GM21526 (cell line): ENCODE data around the gene DHRS7.

Experiments used
- ATAC-seq: cut with Tn5 transposase; IDR thresholded peaks from one replicate; pipeline ENCODE4 v1.9.1; 2021; ENCODE audit warnings: moderate library complexity; ENCODE audit not compliant: unreplicated experiment, low FRiP score

Gene DHRS7, protein sequence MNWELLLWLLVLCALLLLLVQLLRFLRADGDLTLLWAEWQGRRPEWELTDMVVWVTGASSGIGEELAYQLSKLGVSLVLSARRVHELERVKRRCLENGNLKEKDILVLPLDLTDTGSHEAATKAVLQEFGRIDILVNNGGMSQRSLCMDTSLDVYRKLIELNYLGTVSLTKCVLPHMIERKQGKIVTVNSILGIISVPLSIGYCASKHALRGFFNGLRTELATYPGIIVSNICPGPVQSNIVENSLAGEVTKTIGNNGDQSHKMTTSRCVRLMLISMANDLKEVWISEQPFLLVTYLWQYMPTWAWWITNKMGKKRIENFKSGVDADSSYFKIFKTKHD

DNA sequence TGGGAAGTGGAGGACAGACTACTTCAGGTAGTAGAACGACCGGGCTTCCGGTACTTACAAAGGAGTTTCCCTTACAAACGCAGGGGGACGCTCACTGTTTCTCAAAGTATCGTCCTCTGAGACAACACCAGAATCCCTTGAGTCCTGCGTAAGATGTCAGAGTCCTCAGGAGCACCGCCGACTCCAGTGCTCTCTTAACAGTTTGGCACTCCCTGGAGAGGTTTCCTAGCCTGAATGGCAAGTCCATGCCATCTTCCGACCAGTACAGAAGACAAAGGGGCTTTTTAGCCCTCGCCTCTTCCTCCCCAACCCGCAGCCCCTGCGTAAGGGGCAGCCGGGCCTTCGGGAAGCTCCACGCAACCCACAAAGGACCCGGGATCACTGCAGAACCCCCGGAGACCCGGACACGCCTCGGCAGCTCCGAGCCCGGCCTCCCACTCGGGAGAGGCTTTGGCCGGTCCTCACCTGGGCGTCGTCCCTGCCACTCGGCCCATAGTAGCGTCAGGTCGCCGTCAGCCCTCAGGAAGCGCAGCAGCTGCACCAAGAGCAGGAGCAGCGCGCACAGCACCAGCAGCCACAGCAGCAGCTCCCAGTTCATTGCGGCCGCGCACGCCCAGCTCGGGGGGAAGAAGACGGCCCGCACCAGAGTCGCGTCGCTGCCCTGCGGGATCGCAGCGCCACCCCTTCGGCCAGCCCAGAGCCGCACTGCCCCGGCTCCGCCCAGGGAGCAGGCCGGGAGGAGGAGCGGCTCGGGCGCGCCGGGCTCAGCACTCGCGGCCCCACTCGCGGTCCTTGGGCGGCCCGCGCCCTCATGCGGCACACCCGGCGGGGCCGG, at the start of gene DHRS7:
Gene DHRS7, minus strand, starts transcription at position 687 of the 835 bp plus-strand sequence. Its CDS starts 89 bp downstream, at position 598.
- peak; percentile 85 for ATAC-seq

DNA sequence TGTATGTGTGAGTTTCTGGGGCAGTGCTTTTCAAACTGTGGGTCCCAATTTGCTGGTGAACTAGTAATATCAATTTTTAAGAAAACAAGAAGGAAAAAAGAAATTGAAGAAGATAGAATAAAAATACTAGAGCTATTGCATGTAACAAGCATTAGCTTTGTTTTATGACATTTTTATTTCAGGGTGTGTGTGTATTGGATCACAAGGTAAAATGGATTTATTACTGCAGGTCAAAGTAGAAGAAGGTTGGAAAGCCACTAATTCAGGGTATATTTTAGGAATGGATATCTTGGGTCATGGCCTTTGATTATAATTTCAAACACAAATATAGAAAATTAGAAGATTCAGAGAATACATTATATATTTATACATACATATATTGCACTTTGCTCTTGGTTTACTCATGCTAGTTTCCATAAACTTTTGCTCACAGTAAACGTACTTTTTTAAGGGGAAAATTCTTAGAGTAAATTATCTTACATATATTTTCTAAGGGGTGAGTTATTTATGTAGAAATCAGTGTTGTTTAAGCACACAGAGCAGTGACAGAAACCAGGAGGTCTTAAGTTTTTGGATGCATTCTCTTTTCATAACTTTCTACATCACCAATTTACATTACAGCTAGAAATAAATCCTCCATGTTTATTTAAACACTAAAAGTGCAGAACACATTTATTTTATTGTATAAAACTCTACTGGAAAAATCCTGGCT, 49.4 kb upstream of the DHRS7 start:
- ATAC-seq, result no peak

DNA sequence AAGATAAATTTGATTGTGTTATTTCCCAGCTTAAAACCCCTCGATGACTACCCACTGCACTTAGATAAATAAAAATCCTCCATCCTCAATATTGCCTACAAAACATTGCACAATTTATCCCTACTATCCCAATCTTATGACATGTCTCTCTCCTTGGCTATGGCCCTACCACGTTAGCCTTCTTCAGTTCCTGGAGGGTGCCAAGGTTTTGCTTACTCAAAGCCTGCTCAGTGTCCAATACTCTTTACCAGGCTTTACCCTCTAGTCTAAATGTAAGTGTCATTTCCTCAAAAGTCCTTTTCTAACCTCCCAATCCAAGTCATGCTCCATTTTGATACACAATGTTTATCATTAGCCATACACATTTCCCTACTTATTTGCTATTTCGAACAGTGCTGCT, 48.8 kb upstream of the DHRS7 start:
- ATAC-seq, result no peak

DNA sequence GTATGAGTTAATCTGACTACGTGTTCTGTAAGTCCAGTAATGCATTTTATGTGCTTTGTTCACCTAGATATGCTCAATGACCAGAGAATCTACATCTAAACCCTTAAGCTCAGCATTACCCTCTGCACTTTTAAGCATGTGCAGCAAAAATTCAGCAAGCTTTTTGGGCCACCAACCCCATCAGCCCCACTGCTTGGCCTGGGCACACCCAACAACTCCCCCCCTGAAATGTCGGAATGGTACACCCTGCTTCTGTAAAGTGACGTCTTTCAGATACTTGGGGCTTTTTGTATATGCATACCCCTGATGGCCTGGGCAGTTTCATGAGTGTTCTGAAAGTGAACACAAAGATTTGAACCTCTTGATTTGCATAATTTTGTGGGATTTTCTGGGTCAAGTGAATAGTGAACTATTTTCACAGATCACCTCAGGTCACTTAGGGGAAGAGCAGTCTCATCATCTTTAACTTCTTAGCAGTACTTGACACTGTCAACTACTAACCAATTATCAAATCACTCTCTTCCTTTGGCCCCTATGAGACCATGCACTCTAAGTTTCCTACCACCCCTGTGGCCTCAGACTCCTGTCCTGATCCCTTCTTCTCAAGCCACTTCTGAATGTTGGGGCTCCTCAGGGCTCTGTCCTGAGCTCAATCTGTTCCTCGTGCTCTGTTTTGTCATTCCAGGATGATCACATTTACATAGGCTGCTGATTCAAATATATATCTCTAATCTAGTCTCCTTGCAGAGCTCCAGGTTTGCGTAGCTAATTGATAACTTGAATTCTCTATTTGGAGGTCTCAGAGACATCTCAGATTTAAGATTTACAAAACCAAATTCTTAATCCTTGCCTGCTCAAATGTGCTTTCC, 47.5 kb upstream of the DHRS7 start:
- peak; percentile 88 for ATAC-seq

DNA sequence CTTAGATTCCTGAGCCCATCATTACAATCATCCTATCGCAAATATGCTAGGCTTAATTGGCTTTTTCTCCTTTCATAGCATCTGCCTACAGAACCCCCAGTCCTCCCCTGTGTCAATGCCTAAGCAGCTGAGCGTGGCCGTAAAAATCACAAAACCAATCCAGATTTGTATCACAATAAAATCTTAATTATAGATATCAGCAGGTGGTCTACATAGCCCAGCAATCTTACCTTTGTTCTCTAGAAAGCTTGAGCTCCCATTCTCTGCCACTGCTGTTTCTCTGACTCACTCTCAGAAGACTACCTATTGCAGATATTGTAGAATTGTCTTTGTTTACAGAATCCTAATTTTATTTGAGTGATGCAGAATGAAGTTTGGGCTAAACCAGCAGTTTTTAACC, 46.0 kb upstream of the DHRS7 start:
- no peak for ATAC-seq

DNA sequence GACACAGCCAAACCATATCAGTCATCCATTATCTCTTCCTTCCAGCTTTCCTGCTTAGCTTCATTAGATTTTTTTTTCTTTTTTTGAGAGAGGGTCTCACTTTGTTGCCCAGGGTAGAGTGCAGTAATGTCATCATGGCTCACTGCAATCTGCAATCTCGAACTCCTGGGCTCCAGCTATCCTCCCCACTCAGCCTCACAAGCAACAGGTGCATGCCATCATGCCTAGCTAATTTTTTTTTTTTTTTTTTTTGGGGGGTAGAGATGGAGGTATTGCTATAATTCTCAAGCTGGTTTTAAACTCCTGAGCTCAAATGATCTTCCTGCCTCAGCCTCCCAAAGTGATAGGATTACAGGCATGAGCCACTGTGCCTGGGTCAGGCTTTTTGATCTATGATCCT, 45.5 kb upstream of the DHRS7 start:
- ATAC-seq, result no peak

DNA sequence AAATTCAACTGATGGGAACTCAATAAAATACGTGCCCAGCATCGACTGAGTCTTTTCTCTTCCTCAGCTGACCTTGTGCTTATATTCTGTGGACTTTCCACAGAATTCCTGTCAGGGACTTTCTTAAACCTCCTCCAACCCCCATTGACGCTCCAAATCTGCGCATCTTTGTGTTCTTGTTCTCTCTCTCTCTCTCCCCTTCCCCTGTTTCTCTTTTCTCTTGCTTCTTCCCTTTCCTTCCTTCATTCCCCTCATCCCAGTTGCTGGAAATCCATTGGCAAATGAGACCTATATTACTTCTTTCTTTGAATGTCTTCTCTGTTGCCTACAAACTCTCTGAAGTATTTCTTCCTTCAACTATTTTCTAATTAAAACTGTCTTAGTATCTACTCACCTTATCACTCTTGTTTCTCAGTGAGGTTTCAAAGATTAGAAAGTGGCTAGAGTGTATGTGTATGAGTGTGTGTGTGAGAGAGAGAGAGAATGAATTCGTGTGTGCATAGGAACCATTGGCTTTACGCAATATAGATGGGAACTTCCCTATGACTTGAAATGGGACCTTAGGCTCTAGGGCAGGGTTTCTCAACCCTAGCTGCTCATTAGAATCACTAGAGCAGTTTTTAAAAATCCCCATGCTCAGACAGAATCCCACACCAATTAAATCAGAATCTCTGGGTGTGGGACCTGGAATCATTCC, 41.8 kb upstream of the DHRS7 start:
- no peak for ATAC-seq

DNA sequence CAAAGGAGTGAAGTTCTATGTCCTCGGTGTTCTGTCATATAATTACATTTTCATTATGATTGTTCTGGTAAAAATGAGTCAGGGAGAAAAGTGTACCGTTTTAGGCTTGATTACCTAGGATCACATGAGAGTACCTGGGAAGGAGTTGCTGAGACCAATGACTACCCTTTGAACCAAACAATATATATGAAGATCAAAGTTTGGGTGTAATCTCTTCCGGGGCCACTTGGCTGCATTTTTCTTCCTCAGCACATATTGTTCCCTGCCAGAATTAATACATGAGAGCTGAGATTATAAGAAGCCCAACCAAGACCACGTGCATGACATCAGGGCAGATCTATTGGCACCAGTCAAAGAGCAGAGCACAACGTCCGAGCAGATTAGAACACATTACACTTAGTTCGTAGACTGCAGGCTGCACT, 41.1 kb upstream of the DHRS7 start:
- ATAC-seq, result no peak

DNA sequence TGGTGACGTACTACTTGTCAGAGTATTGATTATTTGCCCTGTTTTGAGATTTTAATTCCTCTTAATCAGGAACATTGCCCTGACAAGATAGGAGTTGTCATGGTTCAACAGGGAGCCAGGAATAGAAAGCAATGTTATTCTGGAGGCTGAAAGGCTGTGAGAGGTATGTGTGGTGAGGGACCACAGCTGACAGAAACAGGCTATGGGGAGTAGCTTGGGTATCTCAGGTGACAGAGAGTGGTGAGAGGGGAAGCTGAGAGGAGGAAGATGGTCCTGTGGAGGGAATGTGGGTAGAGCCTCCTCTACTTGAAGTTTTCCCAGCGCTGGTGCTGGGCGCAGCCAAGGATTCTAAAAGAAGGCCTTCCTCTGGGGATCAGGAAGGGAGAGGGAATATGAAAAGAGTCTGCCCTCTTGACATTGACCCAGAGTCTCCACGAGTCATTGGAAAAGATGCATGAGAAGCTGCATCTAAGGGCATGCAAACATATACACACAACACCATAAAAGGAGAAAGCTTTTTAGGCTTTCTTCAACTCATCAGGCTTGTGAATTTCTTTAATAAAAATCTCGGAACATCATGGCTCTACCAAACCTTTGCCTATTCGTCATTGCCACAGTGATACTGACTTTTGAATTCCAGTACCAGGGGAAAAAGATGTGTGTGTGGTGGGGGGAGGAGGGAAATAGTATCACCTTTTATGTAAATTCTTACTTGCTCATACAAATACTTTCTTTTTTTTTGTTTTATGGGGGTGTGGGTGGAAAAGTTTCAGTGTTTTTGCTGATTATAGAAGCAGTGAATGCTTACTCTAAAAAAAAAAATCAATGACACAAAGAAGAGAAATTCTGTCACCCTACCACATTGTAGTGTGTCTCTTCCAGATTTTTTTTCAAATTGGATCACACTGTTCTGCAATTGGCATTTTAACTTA, 39.9 kb upstream of the DHRS7 start:
- peak; percentile 54 for ATAC-seq

DNA sequence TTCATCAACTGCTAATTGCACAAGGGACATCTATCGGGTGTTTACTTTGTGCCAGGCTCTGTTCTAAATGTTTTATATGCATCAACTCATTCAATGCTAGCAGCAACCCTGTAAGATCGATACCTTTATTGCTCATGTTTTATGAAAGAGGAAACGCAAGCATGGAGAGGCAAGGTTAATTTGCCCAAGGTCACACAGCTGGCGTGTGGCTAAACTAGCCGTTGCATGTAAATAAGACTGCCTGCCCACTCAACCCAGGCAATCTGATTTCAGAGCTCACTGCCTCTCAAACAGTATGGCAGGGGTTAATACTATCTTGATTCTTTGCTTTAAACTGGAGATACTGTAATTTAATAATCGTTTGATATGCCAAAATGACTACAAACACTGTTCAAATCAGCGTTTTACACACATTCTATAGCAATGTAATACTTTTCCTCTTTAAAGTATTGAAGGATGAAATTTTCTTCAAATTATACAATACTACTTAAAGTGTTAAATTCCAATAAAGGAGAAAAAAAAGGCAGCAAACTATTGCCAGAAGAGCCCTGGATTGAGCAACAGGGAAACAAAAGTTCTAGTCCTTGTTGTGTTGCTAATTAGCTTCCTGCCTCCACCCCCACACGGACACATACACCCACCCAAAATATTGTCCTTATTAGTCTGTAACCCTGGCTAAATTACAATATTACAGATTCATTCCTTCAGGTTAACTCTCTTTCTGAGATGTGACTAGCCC, 39.1 kb upstream of the DHRS7 start:
- ATAC-seq, result peak; percentile 70

DNA sequence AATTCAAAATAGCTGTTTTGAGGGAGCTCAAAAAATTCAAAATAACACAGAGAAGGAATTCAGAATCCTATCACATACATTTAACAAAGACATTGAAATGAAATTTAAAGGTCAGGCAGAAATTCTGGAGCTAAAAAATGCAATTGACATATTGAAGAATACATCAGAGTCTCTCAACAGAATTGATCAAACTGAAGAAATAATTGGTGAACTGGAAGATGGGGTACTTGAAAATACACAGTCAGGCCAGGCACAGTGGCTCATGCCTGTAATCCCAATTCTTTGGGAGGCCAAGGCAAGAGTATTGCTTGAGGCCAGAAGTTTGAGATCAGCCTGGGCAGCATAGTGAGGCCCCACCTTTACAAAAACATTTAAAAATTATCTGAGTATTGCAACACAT, 34.1 kb upstream of the DHRS7 start:
- no peak for ATAC-seq

DNA sequence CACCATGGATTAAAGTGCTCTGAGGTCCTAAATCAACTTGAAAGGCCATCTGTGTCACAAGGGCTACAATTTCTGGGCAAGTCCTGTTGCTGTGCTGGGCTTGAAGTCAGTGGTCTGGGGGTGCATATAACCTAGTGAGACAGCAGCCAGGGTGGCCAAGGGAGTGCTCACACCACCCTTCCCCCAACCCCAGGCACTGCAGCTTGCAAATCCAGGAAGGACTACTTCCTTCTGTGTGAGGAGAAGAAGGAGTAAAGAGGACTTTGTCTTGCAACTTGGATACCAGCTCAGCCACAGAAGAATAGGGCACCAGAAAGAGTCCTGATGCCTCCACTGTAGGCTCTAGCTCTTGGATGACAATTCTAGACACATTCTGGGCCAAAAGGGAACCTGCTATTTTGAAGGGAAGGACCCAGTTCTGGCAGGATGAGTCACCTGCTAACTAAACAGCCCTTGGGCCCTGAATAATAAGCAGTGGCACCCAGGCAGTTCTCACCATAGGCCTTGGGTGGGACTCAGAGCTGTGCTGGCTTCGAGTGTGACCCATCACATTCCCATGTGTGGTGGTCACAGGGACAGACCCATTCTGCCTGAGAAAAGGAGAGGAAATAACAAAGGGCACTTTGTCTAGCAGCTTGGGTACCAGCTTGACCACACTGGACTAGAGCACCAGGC, 32.6 kb upstream of the DHRS7 start:
- ATAC-seq, result no peak

DNA sequence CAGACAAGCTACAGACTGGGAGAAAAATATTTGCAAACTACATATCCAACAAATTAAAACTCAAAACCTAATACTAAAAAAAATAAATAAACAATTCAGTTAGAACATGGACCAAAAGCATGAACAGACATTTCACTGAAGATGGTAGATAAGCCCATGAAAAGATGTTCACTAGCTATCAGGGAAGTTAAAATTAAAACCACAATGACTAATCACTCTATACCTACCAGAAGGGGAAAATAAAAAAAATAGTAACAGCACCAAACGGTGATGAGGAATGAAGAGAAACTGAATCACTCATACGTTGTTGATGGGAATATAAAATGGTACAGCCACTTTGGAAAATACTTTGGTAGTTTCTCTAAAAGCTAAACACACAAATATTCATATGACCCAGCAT, 31.1 kb upstream of the DHRS7 start:
- no peak for ATAC-seq

DNA sequence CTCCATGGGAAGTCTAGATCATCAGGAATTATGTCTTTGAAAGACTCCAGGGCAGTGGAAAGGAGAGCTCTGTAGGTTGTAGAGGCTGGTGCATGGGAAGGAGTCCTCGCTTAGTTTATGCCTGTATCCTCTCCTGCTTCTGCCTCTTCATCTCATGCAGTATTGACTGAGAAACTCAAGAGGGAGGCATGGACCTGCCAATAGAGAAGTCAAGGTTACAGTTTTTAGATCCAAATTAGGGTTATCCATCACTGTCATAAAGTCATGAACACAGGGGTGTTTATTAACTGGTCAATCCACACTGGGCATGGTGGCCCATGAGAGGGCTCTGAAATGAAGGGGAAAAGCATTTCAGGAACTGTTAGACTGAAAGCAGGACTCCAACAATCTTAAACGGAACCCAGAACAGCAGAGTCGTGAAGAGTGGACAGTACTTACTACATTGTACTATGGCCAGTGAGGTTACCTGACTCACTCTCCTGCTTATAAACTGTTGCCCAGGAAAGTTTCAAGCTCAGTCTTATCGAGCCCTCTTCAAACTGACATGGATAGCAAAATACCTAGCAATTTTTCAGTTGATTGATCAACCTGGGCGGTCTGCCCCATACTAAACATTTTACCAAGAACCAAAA, 30.1 kb upstream of the DHRS7 start:
- ATAC-seq, result no peak

DNA sequence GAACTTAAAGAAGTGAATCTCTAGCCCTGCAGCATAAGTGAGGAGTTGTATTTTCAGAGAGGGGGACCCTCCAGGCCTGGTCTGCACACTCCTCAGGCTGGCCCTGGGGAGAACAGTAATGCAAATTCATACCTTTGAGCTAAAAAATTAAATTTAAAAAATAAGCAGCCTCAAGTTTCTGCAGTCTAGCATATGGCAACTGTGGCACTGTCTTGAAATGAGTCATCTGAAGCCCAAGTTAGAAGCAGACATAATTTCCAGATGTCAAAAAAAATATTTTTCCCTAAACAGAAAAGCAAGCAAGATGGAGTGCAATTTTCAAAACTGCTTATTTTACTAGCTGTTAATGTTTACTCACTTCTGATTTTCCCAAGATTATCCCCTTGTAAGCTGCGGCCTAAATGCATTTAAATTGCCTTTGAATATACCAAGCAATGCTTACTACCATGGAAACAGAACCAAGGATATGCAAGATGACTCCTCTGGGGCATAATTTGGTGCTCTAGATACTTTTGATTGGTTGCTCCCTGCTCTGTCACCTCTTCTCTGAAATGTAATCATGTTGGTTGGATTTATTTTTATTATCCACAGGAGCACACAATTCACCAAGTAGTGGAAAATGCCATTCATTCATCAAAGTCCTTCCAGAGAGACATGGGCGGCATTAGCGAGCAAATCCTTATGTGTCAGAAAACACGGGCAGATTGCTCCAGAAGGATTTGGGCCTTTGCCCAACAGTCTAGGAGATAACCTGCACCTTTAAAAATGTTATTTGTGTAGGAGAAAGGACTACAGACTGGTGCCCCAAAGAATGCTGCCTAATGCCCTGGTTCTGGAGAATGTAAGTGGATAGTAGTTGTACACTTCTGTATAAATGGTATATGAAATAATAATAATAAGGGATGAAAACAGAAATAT, 25.0 kb upstream of the DHRS7 start:
- ATAC-seq, result no peak

DNA sequence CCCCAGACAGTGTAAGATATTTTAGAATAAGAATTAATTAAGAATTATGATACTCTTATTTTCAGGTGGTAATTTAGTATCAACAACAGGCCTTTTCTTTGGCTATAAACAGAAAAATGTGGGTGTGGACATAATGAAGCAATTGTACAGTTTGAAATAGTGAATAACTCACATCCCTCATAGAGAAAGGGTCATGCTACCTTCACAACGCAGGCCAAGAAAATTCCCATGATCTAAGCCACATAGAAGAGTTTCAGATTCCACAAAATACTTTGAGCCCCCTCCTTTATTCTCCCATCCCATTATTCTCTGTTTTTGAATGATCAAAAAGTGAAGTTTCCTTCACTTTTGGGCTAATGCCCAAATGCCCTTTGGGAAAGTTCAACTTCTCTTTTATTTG, 23.5 kb upstream of the DHRS7 start:
- ATAC-seq, result no peak
